HepG2 (cell line): Measurements from ENCODE around the gene SUCLG2. TPM values are rescaled to one million over a fixed set of nuclear protein-coding genes. Genes with fewer than 3 reads are reported as not detected.

ENCODE experiments used
- ATAC-seq: fragments of 200-7000 bp; cut with Tn5 transposase; 3 replicates; pipeline ENCODE4 v1.9.1; 2020; ENCODE audit warnings: mild to moderate bottlenecking, moderate library complexity
- BruUV-seq: library from RNA; stranded (reverse); fragments of 400-500 nt; replicated peaks from 2 replicates; lab custom pipeline; 2021; lab: Mats Ljungman, UMichigan
- CTCF ChIA-PET: fragments of 300-600 bp; formaldehyde crosslinking; extraction: SDS; loops from one replicate; lab custom pipeline; 2021; ENCODE audit warnings: low total read pairs, inconsistent platforms, low intra/inter-chr PET ratio; lab: Yijun Ruan, JAX
- POLR2A ChIA-PET: fragments of 350-600 bp; sonication (Branson Sonifier 250); formaldehyde crosslinking; loops from one replicate; lab custom pipeline; 2020; ENCODE audit warnings: antibody characterized with exemption, inconsistent platforms; lab: Yijun Ruan, JAX
- DNase-seq: peaks from one replicate; pipeline ENCODE4 v3.0.0-alpha.2; 2015; ENCODE audit warnings: low spot score
- FAIRE-seq: peaks from 3 replicates; lab custom pipeline; 2011; peaks lifted over from hg19 to GRCh38; lab: Jason Lieb, UNC
- H2AFZ ChIP-seq: one replicate; pipeline ENCODE4 v1.6.1; 2011; ENCODE audit warnings: low read length, inconsistent platforms
- H3K27ac ChIP-seq: fragments of 300-600 bp; 3 replicates; pipeline ENCODE4 v1.8.0; 2011; ENCODE audit warnings: mixed run types, mild to moderate bottlenecking, mixed read lengths, low read length, inconsistent platforms; ENCODE audit not compliant: insufficient read depth; ENCODE audit errors: extremely low read length
- H3K27me3 ChIP-seq, 2 experiments: fragments of 200-600 bp in 1 of 2; 2 replicates in 1 of 2; 3 replicates in 1 of 2; pipeline versions ENCODE4 v1.6.0 to v1.8.0; 2011; ENCODE audit warnings: low read length in 2 of 2, mild to moderate bottlenecking in 2 of 2, moderate library complexity in 2 of 2, inconsistent platforms in 1 of 2; ENCODE audit not compliant: insufficient read depth in 2 of 2, control insufficient read depth in 1 of 2
- H3K36me3 ChIP-seq, 2 experiments: fragments of 200-600 bp in 1 of 2; replicated peaks in 1 of 2; 2 replicates in 1 of 2; 3 replicates in 1 of 2; pipeline versions ENCODE4 v1.5.1 to v1.8.0; 2011; ENCODE audit warnings: low read length in 2 of 2, inconsistent platforms in 1 of 2; ENCODE audit not compliant: insufficient read depth in 2 of 2, control insufficient read depth in 1 of 2
- H3K4me1 ChIP-seq: 2 replicates; pipeline ENCODE4 v1.5.1; 2012; ENCODE audit warnings: low read length, inconsistent platforms; ENCODE audit not compliant: insufficient read depth
- H3K4me2 ChIP-seq: 2 replicates; pipeline ENCODE4 v1.6.0; 2011; ENCODE audit warnings: low read depth, low read length, inconsistent platforms
- H3K4me3 ChIP-seq, 3 experiments: fragments of 200-600 bp in 1 of 3; sonication (generic), shearing (Covaris generic) in 1 of 3; replicated peaks in 1 of 3; 2 replicates each; pipeline ENCODE4 v1.5.1; 2011 to 2016; ENCODE audit warnings: low read length in 3 of 3, inconsistent platforms in 2 of 3, low read depth in 2 of 3, mild to moderate bottlenecking in 2 of 3, control low read depth in 1 of 3, mixed read lengths in 1 of 3; ENCODE audit not compliant: insufficient read depth in 1 of 3
- H3K79me2 ChIP-seq: one replicate; pipeline ENCODE4 v1.6.1; 2011; ENCODE audit warnings: low read length, inconsistent platforms; ENCODE audit not compliant: insufficient read depth
- H3K9ac ChIP-seq: 2 replicates; pipeline ENCODE4 v1.6.0; 2011; ENCODE audit warnings: mild to moderate bottlenecking, low read depth, low read length, inconsistent platforms; ENCODE audit not compliant: insufficient read depth
- H3K9me3 ChIP-seq: 2 replicates; pipeline ENCODE4 v1.5.1; 2012; ENCODE audit warnings: mild to moderate bottlenecking, low read length
- H4K20me1 ChIP-seq: 2 replicates; pipeline ENCODE4 v1.6.0; 2011; ENCODE audit warnings: inconsistent platforms, mild to moderate bottlenecking, low read length, moderate library complexity; ENCODE audit not compliant: insufficient read depth
- ELF3 ChIP-seq: IDR thresholded peaks from 2 replicates; pipeline ENCODE4 v1.6.1; 2016; ENCODE audit warnings: missing genetic modification reagents, missing compliant biosample characterization
- HNRNPLL ChIP-seq: fragments of 200-400 bp; formaldehyde crosslinking; IDR thresholded peaks from 2 replicates; pipeline ENCODE4 v1.6.1; 2017; ENCODE audit warnings: mild to moderate bottlenecking, low read depth, low read length; ENCODE audit not compliant: poor library complexity, severe bottlenecking
- IKZF5 ChIP-seq: IDR thresholded peaks from 2 replicates; pipeline ENCODE4 v1.6.1; 2018; ENCODE audit warnings: missing genetic modification reagents, mild to moderate bottlenecking, missing compliant biosample characterization
- PBX3 ChIP-seq: sonication (generic); formaldehyde crosslinking; IDR thresholded peaks from 2 replicates; pipeline ENCODE4 v1.8.1; 2023; ENCODE audit warnings: missing genetic modification reagents, inconsistent platforms, borderline replicate concordance
- TIGD3 ChIP-seq: sonication (generic); formaldehyde crosslinking; IDR thresholded peaks from 2 replicates; pipeline ENCODE4 v1.5.1; 2020; ENCODE audit warnings: mild to moderate bottlenecking, missing genetic modification reagents, borderline replicate concordance
- YY1 ChIP-seq: IDR thresholded peaks from 2 replicates; pipeline ENCODE4 v1.6.1; 2011; ENCODE audit warnings: low read length, low read depth, moderate library complexity, mild to moderate bottlenecking; ENCODE audit not compliant: insufficient read depth, insufficient replicate concordance
- ZFP36L1 ChIP-seq: sonication (generic); formaldehyde crosslinking; IDR thresholded peaks from 2 replicates; pipeline ENCODE4 v1.8.0; 2022; ENCODE audit warnings: mild to moderate bottlenecking, missing genetic modification reagents, moderate library complexity
- ZNF318 ChIP-seq: sonication (generic); formaldehyde crosslinking; IDR thresholded peaks from 2 replicates; pipeline ENCODE4 v1.4.0; 2020; ENCODE audit warnings: mild to moderate bottlenecking, missing genetic modification reagents
- ZNF660 ChIP-seq: sonication (generic); formaldehyde crosslinking; IDR thresholded peaks from 2 replicates; pipeline ENCODE4 v1.5.1; 2020; ENCODE audit warnings: mild to moderate bottlenecking, low read depth, missing genetic modification reagents, borderline replicate concordance
- ZNF703 ChIP-seq: sonication (generic); formaldehyde crosslinking; IDR thresholded peaks from 2 replicates; pipeline ENCODE4 v1.5.1; 2020; ENCODE audit warnings: missing genetic modification reagents, mild to moderate bottlenecking, moderate library complexity, borderline replicate concordance
- WGBS: methylation state at CpG from one replicate; pipeline ENCODE4 v1.1.6; 2017; ENCODE audit warnings: low lambda C conversion rate; 5-methylcytosine and 5-hydroxymethylcytosine counted together
- in situ Hi-C: cut with HindIII; loops from 2 replicates; pipeline ENCODE4 v1.10.0; 2017; ENCODE audit warnings: low pct_unique_long_range_greater_than_20kb; ENCODE audit not compliant: extremely low pct_ligation_motif_present
- intact Hi-C: fragments of 100-400 bp; cut with micrococcal nuclease; formaldehyde crosslinking; loops from one replicate; pipeline ENCODE4 v1.10.0; 2022; ENCODE audit not compliant: unreplicated experiment
- polyA plus RNA-seq, 8 experiments: library from polyadenylated mRNA; depleted of rRNA in 3 of 8; stranded (reverse) in 7 of 8; unstranded in 1 of 8; fragments of >200 nt; fragmentation: Illumina TruSeq in 4 of 8; extraction: Trizol in 4 of 8; gene quantifications; 2 replicates each; pipeline versions ENCODE4 v1.2.1 to v1.2.3, GENCODE V29; 2011 to 2016; ENCODE audit warnings: low read depth in 4 of 8, missing spikeins in 1 of 8, mixed read lengths in 1 of 8; ENCODE audit not compliant: insufficient read depth in 1 of 8
- total RNA-seq, 5 experiments: library from RNA; depleted of rRNA; stranded (reverse); fragments of >200 nt; fragmentation: Illumina TruSeq; extraction: Trizol; gene quantifications; 2 replicates each; pipeline ENCODE4 v1.2.3, GENCODE V29; 2016; ENCODE audit warnings: low read depth in 1 of 5

The SUCLG2 gene
- total and polyA plus RNA-seq, 2 of the 13 experiments (the other 11 are each of a cell fraction or from before 2014, with no cell fraction given), result 21.4 to 64.9 TPM

GRCh38 chr3:67461667-67462142 is 192.7 kb downstream of the SUCLG2 start:
- POLR2A ChIA-PET, result no interaction called here
- Histone ChIP-seq H2AFZ (no peak overlapping the region), H3K36me3 (no peaks in the 10 kb centered on the region; a peak in 1 of 5 replicates), H3K4me3 (no peak overlapping the region), H3K4me1 (no peaks in the 10 kb centered on the region), H3K9me3 (no peaks in the 10 kb centered on the region), H3K9ac (no peak overlapping the region), H3K27ac (no peak overlapping the region), H3K4me2 (no peak overlapping the region), H3K27me3 (no peaks in the 10 kb centered on the region), H4K20me1 (no peaks in the 10 kb centered on the region), H3K79me2 (no peaks in the 10 kb centered on the region)
- in situ Hi-C loops (no loop called here), intact Hi-C loops (no loop called here)
- FAIRE-seq (no peak), ATAC-seq (no peak), DNase-seq (no peak)
- 93% methylated on average over 3 of the region's 3 CpGs for WGBS
- CTCF ChIA-PET, result no interaction called here
- no TSS peak for BruUV-seq
- TF ChIP-seq ZNF703 (CRISPR knock-in tag) (no peak), YY1 (no peak), PBX3 (CRISPR knock-in tag) (no peak), IKZF5 (CRISPR knock-in tag) (no peak), ZNF660 (CRISPR knock-in tag) (no peak), ZNF318 (no peak), TIGD3 (CRISPR knock-in tag) (no peak), ELF3 (CRISPR knock-in tag) (no peak), HNRNPLL (no peak), ZFP36L1 (CRISPR knock-in tag) (no peak)
